HepG2 (cell line): Measurements from ENCODE around the gene NPC1. TPM values are rescaled to one million over a fixed set of nuclear protein-coding genes. Genes with fewer than 3 reads are reported as not detected.

Experiments used
- ARID5B ChIP-seq: IDR thresholded peaks from 2 replicates; pipeline ENCODE4 v1.4.0; 2020; ENCODE audit warnings: mild to moderate bottlenecking, missing genetic modification reagents
- CENPX ChIP-seq: sonication (generic); formaldehyde crosslinking; IDR thresholded peaks from 2 replicates; pipeline ENCODE4 v1.9.0; 2021; ENCODE audit warnings: mild to moderate bottlenecking, missing genetic modification reagents, moderate library complexity
- CHD2 ChIP-seq: IDR thresholded peaks from 2 replicates; pipeline ENCODE4 v1.6.1; 2011; ENCODE audit warnings: low read depth, low read length, improper control_type of control experiment
- ETV5 ChIP-seq: IDR thresholded peaks from 2 replicates; pipeline ENCODE4 v1.6.1; 2018; ENCODE audit warnings: missing biosample characterization, missing genetic modification reagents, inconsistent platforms, borderline replicate concordance
- HNF4A ChIP-seq: sonication (generic); formaldehyde crosslinking; IDR thresholded peaks from 2 replicates; pipeline ENCODE4 v1.4.0; 2020; ENCODE audit warnings: missing genetic modification reagents
- IKZF5 ChIP-seq: IDR thresholded peaks from 2 replicates; pipeline ENCODE4 v1.6.1; 2018; ENCODE audit warnings: missing genetic modification reagents, mild to moderate bottlenecking, missing compliant biosample characterization
- MTF1 ChIP-seq: sonication (generic); formaldehyde crosslinking; IDR thresholded peaks from 2 replicates; pipeline ENCODE4 v1.5.0; 2020; ENCODE audit warnings: missing genetic modification reagents
- MYNN ChIP-seq: sonication (generic); formaldehyde crosslinking; IDR thresholded peaks from 2 replicates; pipeline ENCODE4 v1.4.0; 2020; ENCODE audit warnings: mild to moderate bottlenecking, low read depth, missing genetic modification reagents
- NFIC ChIP-seq: IDR thresholded peaks from 2 replicates; pipeline ENCODE4 v1.6.1; 2012; ENCODE audit warnings: mild to moderate bottlenecking, low read length, inconsistent platforms
- PITX1 ChIP-seq: sonication (generic); formaldehyde crosslinking; IDR thresholded peaks from 2 replicates; pipeline ENCODE4 v1.5.1; 2020; ENCODE audit warnings: mild to moderate bottlenecking, missing genetic modification reagents
- RAD21 ChIP-seq: fragments of 450-650 bp; formaldehyde crosslinking; IDR thresholded peaks from 2 replicates; pipeline ENCODE4 v1.5.0; 2020; ENCODE audit warnings: mild to moderate bottlenecking
- SATB2 ChIP-seq: sonication (generic); formaldehyde crosslinking; IDR thresholded peaks from 2 replicates; pipeline ENCODE4 v1.5.0; 2020; ENCODE audit warnings: missing genetic modification reagents
- SP2 ChIP-seq: sonication (generic); formaldehyde crosslinking; IDR thresholded peaks from 2 replicates; pipeline ENCODE4 v1.5.1; 2020; ENCODE audit warnings: mild to moderate bottlenecking, missing genetic modification reagents
- TBX3 ChIP-seq: fragments of 450-650 bp; IDR thresholded peaks from 2 replicates; pipeline ENCODE4 v1.6.1; 2017; ENCODE audit warnings: antibody characterized with exemption, mild to moderate bottlenecking, inconsistent platforms, borderline replicate concordance
- TEAD3 ChIP-seq: optimal IDR thresholded peaks from 2 replicates; pipeline ENCODE3; 2016; ENCODE audit warnings: borderline replicate concordance
- ZBTB26 ChIP-seq: IDR thresholded peaks from 2 replicates; pipeline ENCODE4 v1.6.1; 2016; ENCODE audit warnings: missing compliant biosample characterization, missing genetic modification reagents, borderline replicate concordance
- ZNF142 ChIP-seq: sonication (generic); formaldehyde crosslinking; IDR thresholded peaks from 2 replicates; pipeline ENCODE4 v1.4.0; 2020; ENCODE audit warnings: missing genetic modification reagents
- ZNF143 ChIP-seq: sonication (generic); formaldehyde crosslinking; IDR thresholded peaks from 2 replicates; pipeline ENCODE4 v1.4.0; 2020; ENCODE audit warnings: missing genetic modification reagents
- ZNF160 ChIP-seq: sonication (generic); formaldehyde crosslinking; IDR thresholded peaks from 2 replicates; pipeline ENCODE4 v1.8.0; 2022; ENCODE audit warnings: mild to moderate bottlenecking, inconsistent platforms, missing genetic modification reagents
- ZNF441 ChIP-seq: sonication (generic); formaldehyde crosslinking; IDR thresholded peaks from 2 replicates; pipeline ENCODE4 v1.7.0; 2021; ENCODE audit warnings: missing genetic modification reagents, borderline replicate concordance
- ZNF724P ChIP-seq: sonication (generic); formaldehyde crosslinking; IDR thresholded peaks from 2 replicates; pipeline ENCODE4 v1.8.0; 2022; ENCODE audit warnings: missing genetic modification reagents, borderline replicate concordance
- polyA plus RNA-seq, 8 experiments: library from polyadenylated mRNA; depleted of rRNA in 3 of 8; stranded (reverse) in 7 of 8; unstranded in 1 of 8; fragments of >200 nt; fragmentation: Illumina TruSeq in 4 of 8; extraction: Trizol in 4 of 8; gene quantifications; 2 replicates each; pipeline versions ENCODE4 v1.2.1 to v1.2.3, GENCODE V29; 2011 to 2016; ENCODE audit warnings: low read depth in 4 of 8, missing spikeins in 1 of 8, mixed read lengths in 1 of 8; ENCODE audit not compliant: insufficient read depth in 1 of 8
- total RNA-seq, 5 experiments: library from RNA; depleted of rRNA; stranded (reverse); fragments of >200 nt; fragmentation: Illumina TruSeq; extraction: Trizol; gene quantifications; 2 replicates each; pipeline ENCODE4 v1.2.3, GENCODE V29; 2016; ENCODE audit warnings: low read depth in 1 of 5

NPC1 gene
- total and polyA plus RNA-seq, 2 of the 13 experiments (the other 11 are each of a cell fraction or from before 2014, with no cell fraction given) = 46.5 to 114 TPM

GRCh38 chr18:23605941-23606340 is 19.6 kb upstream of the NPC1 start (continued):
- TF ChIP-seq MTF1 (CRISPR knock-in tag) (no peak), CENPX (CRISPR knock-in tag) (no peak), PITX1 (no peak), ZNF441 (no peak), RAD21 (no peak), ETV5 (no peak), ZNF142 (CRISPR knock-in tag) (no peak), NFIC (no peak), ARID5B (CRISPR knock-in tag) (peak; percentile 25; the same call in 1 of the 2 replicates), ZBTB26 (CRISPR knock-in tag) (no peak), ZNF143 (CRISPR knock-in tag) (no peak), MYNN (no peak), HNF4A (CRISPR knock-in tag) (peak; percentile 71), ZNF724P (CRISPR knock-in tag) (no peak), SP2 (CRISPR knock-in tag) (no peak), CHD2 (no peak), SATB2 (CRISPR knock-in tag) (no peak), TEAD3 (CRISPR knock-in tag) (peak; percentile 8), TBX3 (no peak), IKZF5 (CRISPR knock-in tag) (no peak), ZNF160 (CRISPR knock-in tag) (no peak)
